WI38 (cell line): ENCODE data around the gene PIK3R1.

ENCODE experiments used
- H3K4me3 ChIP-seq: 2 replicates; pipeline ENCODE4 v1.5.1; 2011; ENCODE audit warnings: low read depth, mild to moderate bottlenecking, control low read depth, low read length
- CTCF ChIP-seq: IDR thresholded peaks from 2 replicates; pipeline ENCODE4 v1.5.1; 2012; ENCODE audit warnings: low read depth, mild to moderate bottlenecking, control low read depth, low read length

The PIK3R1 gene

GRCh38 chr5:68282001-68282400, 66.4 kb downstream of the PIK3R1 start:
- TF ChIP-seq CTCF, result no peak
- H3K4me3 ChIP-seq, result no peak overlapping the region

DNA sequence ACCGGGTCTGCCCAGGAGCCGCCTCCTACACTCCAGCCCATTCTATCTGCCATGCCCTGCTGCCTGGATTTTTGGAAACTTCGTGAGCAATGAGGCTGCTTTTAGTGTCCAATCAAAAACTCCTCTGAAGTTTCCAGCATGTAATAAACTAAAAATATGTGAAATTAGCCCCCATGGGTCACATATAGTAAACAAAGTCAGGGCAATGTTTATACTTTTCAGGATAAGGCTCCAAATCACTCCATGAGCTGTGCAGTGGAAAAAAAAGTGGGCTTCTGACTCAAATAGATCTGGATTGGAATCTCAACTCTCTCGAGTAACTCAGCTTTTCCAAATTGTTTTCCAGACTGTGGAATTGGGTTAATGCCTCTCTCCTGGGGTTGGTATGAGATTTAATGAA, 68.2 kb downstream of the PIK3R1 start:
- no peak overlapping the region for H3K4me3 ChIP-seq
- TF ChIP-seq CTCF, result no peak

GRCh38 chr5:68285075-68285840, 69.7 kb downstream of the PIK3R1 start:
- TF ChIP-seq CTCF, result no peak
- no peak overlapping the region for H3K4me3 ChIP-seq

- H3K4me3 ChIP-seq, result no peak overlapping the region
- TF ChIP-seq CTCF, result peak; percentile 23; the same call in 1 of the 2 replicates
Measured at GRCh38 chr5:68285851-68286611, 70.5 kb downstream of the PIK3R1 start.

GRCh38 chr5:68286612-68286912, 71.0 kb downstream of the PIK3R1 start:
- no peak for TF ChIP-seq CTCF
- H3K4me3 ChIP-seq, result no peak overlapping the region

- H3K4me3 ChIP-seq, result no peak overlapping the region
- no peak for TF ChIP-seq CTCF
Measured at GRCh38 chr5:68287631-68287975, 72.0 kb downstream of the PIK3R1 start.

DNA sequence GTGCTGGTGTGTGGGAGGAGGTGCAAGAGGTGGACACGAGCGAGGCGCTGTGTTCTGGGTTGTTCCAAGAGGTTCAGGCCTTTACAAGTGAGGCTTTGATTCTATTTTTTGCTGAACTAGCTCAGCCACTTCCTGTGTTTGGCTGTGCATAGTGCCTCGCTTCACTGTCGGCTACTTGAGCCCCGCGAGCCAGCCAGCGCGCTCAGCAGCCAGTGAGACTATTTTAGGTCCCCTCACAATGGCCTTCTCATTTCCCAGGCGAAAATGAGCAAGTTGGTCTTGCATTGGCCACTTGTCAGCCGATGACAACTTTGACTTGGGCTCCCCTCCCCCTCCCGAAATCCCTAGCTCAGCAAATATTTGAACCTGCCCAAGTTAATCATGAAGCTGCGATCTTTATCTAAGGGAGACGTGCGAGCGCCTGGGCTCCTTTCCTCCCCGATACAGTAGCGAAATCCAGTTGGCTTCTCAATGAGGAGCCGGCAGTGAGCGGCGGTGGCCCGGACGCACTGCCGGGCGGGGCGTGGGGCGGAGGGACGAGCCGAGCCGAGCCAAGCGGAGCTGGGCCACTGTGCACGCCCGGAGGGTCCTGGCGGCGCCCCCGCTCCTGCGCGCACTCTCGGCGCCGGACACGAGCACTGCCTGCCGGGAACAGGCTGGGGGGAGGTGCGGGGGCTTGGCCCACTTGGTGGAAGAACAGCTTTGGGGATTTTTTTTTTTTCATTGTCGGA, 72.6 kb downstream of the PIK3R1 start:
- peak overlapping the region; percentile 63 for H3K4me3 ChIP-seq
- no peak for TF ChIP-seq CTCF
